ENCODE data around the gene ARID1B. TPM values are rescaled to one million over a fixed set of nuclear protein-coding genes. Genes with fewer than 3 reads are reported as not detected.

Gene ARID1B
- total RNA-seq, 4 donors from 2014 or later: 87.1 to 194 (median 115) TPM

- Histone ChIP-seq H3K4me1 (no peaks in the 10 kb centered on the region), H3K27me3 (no peaks in the 10 kb centered on the region), H3K9me3 (no peaks in the 10 kb centered on the region), H3K4me3 (no peak overlapping the region), H3K27ac (no peak overlapping the region), H3K36me3 (no peaks in the 10 kb centered on the region)
- TF ChIP-seq POLR2A (IDR thresholded peaks at IDR 0.05) (no peak), POLR2AphosphoS5 (IDR thresholded peaks at IDR 0.05) (no peak), CTCF (IDR thresholded peaks at IDR 0.05) (no peak), EP300 (IDR thresholded peaks at IDR 0.05; ENCODE audit: low read depth) (no peak)
- intact Hi-C loops (cut with DNase I; ENCODE audit: low total_unique reads): no loop called here
- in situ Hi-C loops (cut with MboI; ENCODE audit: low pct_ligation_motif_present in 1 of 4, low pct_unique_long_range_greater_than_20kb in 1 of 4, low sequenced_read_pairs in 3 of 4): loop anchor here in 2 of 4 donors (25.0 kb wide), 1 partner anchor 200 kb away; no protein-coding TSS in a partner anchor
- WGBS, 2 donors (ENCODE audit: low coverage in 1 of 2): 89% methylated on average over 7 of the region's 7 CpGs; no CpG with 5 or more reads in 1 of the 2 donors
- no peak for DNase-seq
These were observed 14.6 kb upstream of the ARID1B start for GRCh38 chr6:156762547-156762946.

- Histone ChIP-seq H3K27ac (no peak overlapping the region), H3K4me1 (no peaks in the 10 kb centered on the region), H3K27me3 (no peaks in the 10 kb centered on the region), H3K9me3 (no peaks in the 10 kb centered on the region), H3K4me3 (no peak overlapping the region), H3K36me3 (no peaks in the 10 kb centered on the region)
- 97 to 100% methylated on average over 3 to 10 of the region's 10 CpGs for WGBS, 2 donors (ENCODE audit: low coverage in 1 of 2)
- in situ Hi-C loops (cut with MboI; ENCODE audit: low pct_ligation_motif_present in 1 of 4, low pct_unique_long_range_greater_than_20kb in 1 of 4, low sequenced_read_pairs in 3 of 4) (loop anchor here in 2 of 4 donors (25.0 kb wide), 1 partner anchor 203 kb away; no protein-coding TSS in a partner anchor), intact Hi-C loops (cut with DNase I; ENCODE audit: low total_unique reads) (no loop called here)
- no peak for DNase-seq
- TF ChIP-seq CTCF (IDR thresholded peaks at IDR 0.05) (no peak), POLR2AphosphoS5 (IDR thresholded peaks at IDR 0.05) (no peak), EP300 (IDR thresholded peaks at IDR 0.05; ENCODE audit: low read depth) (no peak), POLR2A (IDR thresholded peaks at IDR 0.05) (no peak)
These were observed 12.1 kb upstream of the ARID1B start for GRCh38 chr6:156765117-156765516.

GRCh38 chr6:156767603-156768467, 9.3 kb upstream of the ARID1B start:
- no peak for DNase-seq
- no peaks in the 10 kb centered on the region for H3K27me3 ChIP-seq
- intact Hi-C loops (cut with DNase I; ENCODE audit: low total_unique reads) (no loop called here), in situ Hi-C loops (cut with MboI; ENCODE audit: low pct_ligation_motif_present in 1 of 4, low pct_unique_long_range_greater_than_20kb in 1 of 4, low sequenced_read_pairs in 3 of 4) (loop anchor here in 2 of 4 donors (25.0 kb wide), 1 partner anchor 206 kb away; no protein-coding TSS in a partner anchor)
- 88 to 93% methylated on average over 8 to 9 of the region's 9 CpGs for WGBS, 2 donors (ENCODE audit: low coverage in 1 of 2)
- H3K4me1 ChIP-seq: no peaks in the 10 kb centered on the region
- H3K36me3 ChIP-seq: no peaks in the 10 kb centered on the region
- no peaks in the 10 kb centered on the region for H3K9me3 ChIP-seq
- no peak overlapping the region for H3K27ac ChIP-seq
- TF ChIP-seq POLR2A (IDR thresholded peaks at IDR 0.05) (no peak), POLR2AphosphoS5 (IDR thresholded peaks at IDR 0.05) (no peak), EP300 (IDR thresholded peaks at IDR 0.05; ENCODE audit: low read depth) (no peak), CTCF (IDR thresholded peaks at IDR 0.05) (no peak)
- no peak overlapping the region for H3K4me3 ChIP-seq

- H3K9me3 ChIP-seq: no peaks in the 10 kb centered on the region
- no peak for TF ChIP-seq EP300 (IDR thresholded peaks at IDR 0.05; ENCODE audit: low read depth)
- no peak for TF ChIP-seq CTCF (IDR thresholded peaks at IDR 0.05)
- in situ Hi-C loops (cut with MboI; ENCODE audit: low pct_ligation_motif_present in 1 of 4, low pct_unique_long_range_greater_than_20kb in 1 of 4, low sequenced_read_pairs in 3 of 4): loop anchor here in 3 of 4 donors (5.0 to 25.0 kb wide), 3 partner anchors 79 to 209 kb away; no protein-coding TSS in a partner anchor
- 68% methylated on average over 3 of the region's 3 CpGs; no CpG with 5 or more reads in 1 of the 2 donors for WGBS, 2 donors (ENCODE audit: low coverage in 1 of 2)
- H3K27ac ChIP-seq: no peak overlapping the region
- no peaks in the 10 kb centered on the region for H3K27me3 ChIP-seq
- intact Hi-C loops (cut with DNase I; ENCODE audit: low total_unique reads): no loop called here
- H3K4me1 ChIP-seq: peaks cover 5 to 17% (median 11%) of the 10 kb centered on the region in 4 donors
- no peak for DNase-seq
- H3K36me3 ChIP-seq: no peaks in the 10 kb centered on the region
- no peak overlapping the region for H3K4me3 ChIP-seq
These were observed 6.1 kb upstream of the ARID1B start for GRCh38 chr6:156771047-156771446.

Data from transverse colon (tissue), 4 donors.